Hepatocyte (in vitro differentiated cells): Measurements from ENCODE around the gene MRPL3.

Experiments used
- CTCF ChIP-seq: fragments of 200-600 bp; sonication (generic); IDR thresholded peaks from 2 replicates; pipeline ENCODE4 v1.5.1; 2016; ENCODE audit warnings: antibody characterized with exemption, mild to moderate bottlenecking; ENCODE audit not compliant: poor library complexity
- EZH2 ChIP-seq: fragments of 200-600 bp; sonication (generic); IDR thresholded peaks from 2 replicates; pipeline ENCODE4 v1.6.1; 2016; ENCODE audit warnings: antibody characterized with exemption, mild to moderate bottlenecking, borderline replicate concordance
- EZH2phosphoT487 ChIP-seq: fragments of 200-600 bp; sonication (generic); IDR thresholded peaks from one replicate; pipeline ENCODE4 v1.6.1; 2018; ENCODE audit warnings: antibody characterized with exemption, mild to moderate bottlenecking, low read depth, moderate library complexity; ENCODE audit not compliant: unreplicated experiment, severe bottlenecking

- no peak for TF ChIP-seq CTCF
- TF ChIP-seq EZH2phosphoT487: no peak
- no peak for TF ChIP-seq EZH2
Observed at GRCh38 chr3:131538968-131539367, 36.2 kb upstream of the MRPL3 start.
